Activated CD4-positive, CD25-positive, alpha-beta regulatory T cell (primary cell): ENCODE measurements around the gene HABP4.

Source experiments
- DNase-seq, 4 experiments: peaks; one replicate each; lab custom pipeline; 2025; lab: John Stamatoyannopoulos, UW

Gene HABP4

DNA sequence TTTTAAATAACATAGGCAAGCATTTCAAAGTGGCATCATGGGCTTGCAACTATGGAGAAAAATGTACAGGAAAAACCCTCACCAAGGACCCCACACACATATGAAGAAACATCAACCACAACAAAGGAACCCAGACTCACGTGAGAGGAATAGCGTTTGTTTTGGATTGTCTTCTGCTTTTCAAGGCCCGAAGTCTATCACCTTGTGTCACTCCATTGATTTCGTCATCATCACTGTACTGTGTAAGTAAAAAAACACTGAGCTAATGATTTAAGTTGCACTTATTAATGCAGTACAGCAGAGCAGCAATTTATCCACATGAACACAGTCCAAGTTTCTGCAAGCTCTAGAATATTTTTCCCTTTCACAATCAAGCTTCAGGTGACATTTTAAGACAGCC is 72.4 kb downstream of the HABP4 start:
- DNase-seq: no peak

DNA sequence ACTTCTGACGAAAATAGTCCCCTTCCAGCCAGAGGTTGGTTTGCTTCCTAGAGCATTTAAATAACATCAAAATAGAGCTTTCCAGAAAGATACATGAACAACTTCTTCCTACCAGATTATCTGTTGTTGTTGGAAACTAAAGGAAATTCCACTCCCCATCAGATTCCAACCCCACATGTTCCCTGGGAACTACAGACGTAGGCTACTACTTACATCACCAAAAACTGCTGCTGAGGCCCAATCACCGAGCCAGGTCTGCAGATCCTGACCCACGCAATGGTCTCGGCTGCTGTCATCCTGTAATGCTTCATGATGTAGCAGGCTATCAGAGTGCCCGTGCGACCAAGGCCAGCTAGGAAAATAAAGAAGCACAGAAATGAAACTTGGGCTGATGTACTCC is 73.4 kb downstream of the HABP4 start:
- DNase-seq: no peak

DNA sequence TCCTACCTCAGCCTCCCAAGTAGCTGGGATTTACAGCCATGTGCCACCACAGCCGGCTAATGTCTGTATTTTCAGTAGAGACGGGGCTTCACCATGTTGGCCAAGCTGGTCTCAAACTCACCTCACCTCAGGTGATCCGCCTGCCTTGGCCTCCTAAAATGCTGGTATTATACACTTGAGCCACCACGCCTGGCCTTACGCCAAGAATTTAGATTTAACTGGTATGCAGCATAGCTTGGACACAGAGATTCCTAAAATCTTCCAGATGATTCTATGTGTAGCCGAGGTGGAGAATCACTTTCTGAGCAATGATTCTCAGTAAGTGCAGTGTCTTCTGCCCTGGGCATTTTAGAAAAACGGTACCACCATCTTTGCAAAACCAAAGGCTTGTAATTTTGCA is 74.1 kb downstream of the HABP4 start:
- no peak for DNase-seq

DNA sequence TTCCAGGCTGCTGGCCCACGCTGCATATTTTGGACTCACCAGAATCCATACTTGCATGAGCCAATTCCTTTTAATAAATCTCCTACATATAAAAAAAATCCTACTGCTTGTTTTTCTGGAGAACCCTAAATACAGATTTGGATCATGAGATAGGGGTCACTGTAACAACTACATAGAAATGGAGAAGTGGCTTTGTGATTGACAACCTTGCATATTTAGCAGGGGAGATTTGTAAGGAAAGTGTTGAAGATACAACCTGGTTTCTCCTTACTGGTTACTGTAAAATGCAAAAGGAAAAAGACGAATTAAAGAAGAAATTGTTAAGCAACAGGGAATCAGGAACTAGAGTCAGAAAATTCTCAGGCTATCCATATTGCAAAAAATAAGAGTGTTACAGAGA is 74.8 kb downstream of the HABP4 start:
- DNase-seq: no peak

DNA sequence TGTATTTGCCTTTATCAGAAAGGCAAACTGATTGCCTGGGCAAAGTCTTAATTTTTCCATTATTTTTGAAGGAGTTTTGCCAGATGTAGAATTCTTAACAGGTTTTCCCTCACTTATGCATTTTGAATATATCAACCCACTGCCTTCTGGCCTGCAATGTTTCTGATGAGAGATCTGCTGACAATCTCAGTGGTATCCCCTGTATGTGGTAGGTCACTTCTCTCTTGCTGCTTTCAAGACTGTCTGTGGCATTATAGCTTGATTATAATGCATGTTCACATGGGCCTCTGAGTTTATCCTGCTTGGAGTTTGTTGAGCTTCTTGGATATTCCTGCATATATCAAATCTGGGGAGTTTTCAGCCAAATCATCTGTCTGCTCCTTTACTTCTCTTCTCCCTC is 82.2 kb downstream of the HABP4 start:
- no peak for DNase-seq

DNA sequence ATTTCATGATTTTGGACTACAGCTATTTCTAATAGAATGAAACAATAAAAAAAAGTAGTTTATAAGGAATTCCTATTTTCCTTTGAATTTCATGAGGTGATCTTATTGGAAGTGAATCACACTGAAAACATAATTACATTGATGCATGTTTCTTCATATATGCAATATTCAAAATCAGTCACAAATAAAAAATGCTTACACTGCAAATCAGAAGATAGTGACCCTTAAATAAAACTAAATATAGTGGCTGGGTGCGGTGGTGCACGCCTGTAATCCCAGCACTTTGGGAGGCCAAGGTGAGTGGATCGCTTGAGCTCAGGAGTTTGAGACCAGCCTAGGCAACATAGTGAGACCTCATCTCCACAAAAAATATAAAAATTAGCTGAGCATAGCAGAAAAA is 90.1 kb downstream of the HABP4 start:
- no peak for DNase-seq
